Liver (tissue), 9 donors: Measurements from ENCODE around the gene BHLHA15. TPM values are rescaled to one million over a fixed set of nuclear protein-coding genes. Genes with fewer than 3 reads are reported as not detected.

ENCODE experiments used
- DNase-seq: peaks from one replicate; pipeline ENCODE4 v3.0.0-alpha.2; 2017; ENCODE audit warnings: low spot score
- H3K27ac ChIP-seq, 2 donors: one replicate each; pipeline ENCODE4 v1.7.0; 2013; ENCODE audit warnings: inconsistent platforms in 2 of 2, low read length in 2 of 2, control low read depth in 1 of 2, low read depth in 1 of 2, mild to moderate bottlenecking in 1 of 2
- H3K27me3 ChIP-seq, 4 donors: one replicate each; pipeline versions ENCODE4 v1.6.1 to v1.7.0; 2013; ENCODE audit warnings: low read length in 3 of 4, inconsistent platforms in 1 of 4, mild to moderate bottlenecking in 1 of 4, moderate library complexity in 1 of 4; ENCODE audit not compliant: control insufficient read depth in 4 of 4, insufficient read depth in 4 of 4
- H3K36me3 ChIP-seq, 4 donors: one replicate each; pipeline versions ENCODE4 v1.6.1 to v1.7.0; 2013; ENCODE audit warnings: low read length in 3 of 4, mild to moderate bottlenecking in 3 of 4, low read depth in 1 of 4, moderate library complexity in 1 of 4; ENCODE audit not compliant: control insufficient read depth in 4 of 4, insufficient read depth in 3 of 4
- H3K4me1 ChIP-seq, 4 donors: one replicate each; pipeline versions ENCODE4 v1.6.1 to v1.7.0; 2013; ENCODE audit warnings: low read length in 3 of 4, mild to moderate bottlenecking in 3 of 4, moderate library complexity in 1 of 4; ENCODE audit not compliant: control insufficient read depth in 4 of 4, insufficient read depth in 4 of 4
- H3K4me3 ChIP-seq, 3 donors: one replicate each; pipeline versions ENCODE4 v1.6.1 to v1.7.0; 2013; ENCODE audit warnings: low read length in 3 of 3, control low read depth in 1 of 3, low read depth in 1 of 3, mild to moderate bottlenecking in 1 of 3
- H3K9ac ChIP-seq, 2 donors: one replicate each; pipeline ENCODE4 v1.7.0; 2013; ENCODE audit warnings: low read length in 2 of 2, mild to moderate bottlenecking in 2 of 2, moderate library complexity in 2 of 2, control low read depth in 1 of 2, low read depth in 1 of 2
- H3K9me3 ChIP-seq, 4 donors: one replicate each; pipeline versions ENCODE4 v1.6.1 to v1.7.0; 2013; ENCODE audit warnings: low read length in 3 of 4; ENCODE audit not compliant: control insufficient read depth in 4 of 4
- CTCF ChIP-seq: fragments of 150-350 bp; IDR thresholded peaks from 2 replicates; pipeline ENCODE4 v1.5.1; 2017; ENCODE audit warnings: improper control_type of control experiment, low read depth, low read length; ENCODE audit not compliant: missing input control
- EGR1 ChIP-seq, 2 donors: IDR thresholded peaks; 2 replicates each; pipeline ENCODE4 v1.6.1; 2016 to 2018; ENCODE audit warnings: antibody characterized with exemption in 2 of 2, low read depth in 2 of 2
- FOXA1 ChIP-seq: IDR thresholded peaks from 2 replicates; pipeline ENCODE4 v1.6.1; 2016; ENCODE audit warnings: antibody characterized with exemption
- HNF4A ChIP-seq, 2 donors: conservative IDR thresholded peaks; 2 replicates each; pipeline ENCODE4 v1.6.1; 2016; ENCODE audit warnings: antibody characterized with exemption in 2 of 2, mild to moderate bottlenecking in 2 of 2
- HNF4G ChIP-seq: IDR thresholded peaks from 2 replicates; pipeline ENCODE4 v1.6.1; 2016; ENCODE audit warnings: antibody characterized with exemption
- JUND ChIP-seq, 2 donors: IDR thresholded peaks; 2 replicates each; pipeline ENCODE4 v1.6.1; 2016; ENCODE audit warnings: antibody characterized with exemption in 2 of 2
- NR2F2 ChIP-seq: IDR thresholded peaks from 2 replicates; pipeline ENCODE4 v1.6.1; 2016; ENCODE audit warnings: antibody characterized with exemption
- RAD21 ChIP-seq, 2 donors: IDR thresholded peaks; 2 replicates each; pipeline ENCODE4 v1.6.1; 2016; ENCODE audit warnings: antibody characterized with exemption in 2 of 2, mild to moderate bottlenecking in 2 of 2
- REST ChIP-seq: IDR thresholded peaks from 2 replicates; pipeline ENCODE4 v1.6.1; 2016; ENCODE audit warnings: antibody characterized with exemption, mild to moderate bottlenecking
- RXRA ChIP-seq, 2 donors: IDR thresholded peaks; 2 replicates each; pipeline ENCODE4 v1.6.1; 2017 to 2018; ENCODE audit warnings: antibody characterized with exemption in 2 of 2, mild to moderate bottlenecking in 1 of 2
- SP1 ChIP-seq: IDR thresholded peaks from 2 replicates; pipeline ENCODE4 v1.6.1; 2018; ENCODE audit warnings: antibody characterized with exemption, mild to moderate bottlenecking
- TAF1 ChIP-seq: conservative IDR thresholded peaks from 2 replicates; pipeline ENCODE4 v1.6.1; 2016; ENCODE audit warnings: antibody characterized with exemption, mild to moderate bottlenecking
- YY1 ChIP-seq: IDR thresholded peaks from 2 replicates; pipeline ENCODE4 v1.6.1; 2016; ENCODE audit warnings: antibody characterized with exemption, mild to moderate bottlenecking
- WGBS: extraction: QIAGEN DNeasy Blood & Tissue Kit; methylation state at CpG from one replicate; pipeline ENCODE4 v1.1.7; 2013; 5-methylcytosine and 5-hydroxymethylcytosine counted together
- polyA plus RNA-seq, 2 donors: library from polyadenylated mRNA; stranded (reverse) in 1 of 2; unstranded in 1 of 2; fragments of 200-250 nt in 1 of 2; fragments of >200 nt in 1 of 2; fragmentation: Nextera tagmentation in 1 of 2; extraction: Ambion mirVana in 1 of 2; gene quantifications; one replicate each; pipeline versions ENCODE4 v1.2.1 to v1.2.3, GENCODE V29; 2013 to 2015
- total RNA-seq, 2 donors: library from RNA; depleted of rRNA; stranded (reverse); fragments of >200 nt; gene quantifications; one replicate each; pipeline ENCODE4 v1.2.3, GENCODE V29; 2014
- TF ChIP-seq, protein P1 (sequence below): IDR thresholded peaks from 2 replicates; pipeline ENCODE4 v1.6.1; 2016; ENCODE audit warnings: antibody characterized with exemption
- donor health status: healthy.
- donor health status: healthy.
- donor health status: healthy.
- donor health status: healthy.
- donor health status: healthy.

Gene BHLHA15
- total and polyA plus RNA-seq, 4 donors = 1.0 to 28.9 (median 7.6) TPM

- Histone ChIP-seq H3K27ac (no peak overlapping the region), H3K36me3 (peaks cover 0 to 23% (median 4%) of the 10 kb centered on the region in 4 donors), H3K27me3 (no peaks in the 10 kb centered on the region), H3K4me3 (no peak overlapping the region), H3K9ac (no peak overlapping the region), H3K9me3 (no peaks in the 10 kb centered on the region), H3K4me1 (no peaks in the 10 kb centered on the region)
- WGBS = 96% methylated on average over 16 of the region's 16 CpGs
- TF ChIP-seq RAD21 (IDR thresholded peaks at IDR 0.05) (no peak), CTCF (no peak), YY1 (no peak), EGR1 (IDR thresholded peaks at IDR 0.05; ENCODE audit: low read depth in 2 of 2) (no peak), RXRA (IDR thresholded peaks at IDR 0.05) (no peak), TAF1 (no peak), REST (no peak), JUND (IDR thresholded peaks at IDR 0.05) (no peak), HNF4A (conservative IDR thresholded peaks at IDR 0.05) (no peak), FOXA1 (no peak), NR2F2 (no peak), HNF4G (no peak), SP1 (no peak)
- TF ChIP-seq, protein P1, sequence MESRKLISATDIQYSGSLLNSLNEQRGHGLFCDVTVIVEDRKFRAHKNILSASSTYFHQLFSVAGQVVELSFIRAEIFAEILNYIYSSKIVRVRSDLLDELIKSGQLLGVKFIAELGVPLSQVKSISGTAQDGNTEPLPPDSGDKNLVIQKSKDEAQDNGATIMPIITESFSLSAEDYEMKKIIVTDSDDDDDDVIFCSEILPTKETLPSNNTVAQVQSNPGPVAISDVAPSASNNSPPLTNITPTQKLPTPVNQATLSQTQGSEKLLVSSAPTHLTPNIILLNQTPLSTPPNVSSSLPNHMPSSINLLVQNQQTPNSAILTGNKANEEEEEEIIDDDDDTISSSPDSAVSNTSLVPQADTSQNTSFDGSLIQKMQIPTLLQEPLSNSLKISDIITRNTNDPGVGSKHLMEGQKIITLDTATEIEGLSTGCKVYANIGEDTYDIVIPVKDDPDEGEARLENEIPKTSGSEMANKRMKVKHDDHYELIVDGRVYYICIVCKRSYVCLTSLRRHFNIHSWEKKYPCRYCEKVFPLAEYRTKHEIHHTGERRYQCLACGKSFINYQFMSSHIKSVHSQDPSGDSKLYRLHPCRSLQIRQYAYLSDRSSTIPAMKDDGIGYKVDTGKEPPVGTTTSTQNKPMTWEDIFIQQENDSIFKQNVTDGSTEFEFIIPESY = no peak
- no peak for DNase-seq
These were observed 17.6 kb downstream of the BHLHA15 start for GRCh38 chr7:98228801-98229200.

DNA sequence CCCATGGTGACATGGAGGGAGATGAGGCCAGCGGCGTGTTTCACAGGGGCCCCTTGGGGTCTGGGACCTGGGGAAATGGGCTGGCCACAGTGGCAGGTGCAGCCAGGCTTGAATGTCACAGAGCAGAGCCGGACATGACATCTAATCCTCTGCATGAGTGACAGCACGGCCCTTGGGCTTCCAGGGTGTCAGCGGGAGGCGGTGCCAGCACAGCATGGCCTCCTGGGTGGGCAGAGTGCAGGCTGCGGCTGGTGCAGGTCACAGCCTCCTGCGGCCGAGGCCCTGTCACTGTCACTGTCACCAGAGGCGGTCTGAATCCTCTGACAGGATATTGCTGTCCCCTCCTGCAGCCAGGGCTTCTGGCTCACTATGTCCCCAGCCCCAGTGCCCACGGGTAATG is 18.2 kb downstream of the BHLHA15 start:
- no peak for DNase-seq
- no peak overlapping the region for H3K4me3 ChIP-seq
- no peaks in the 10 kb centered on the region for H3K9me3 ChIP-seq
- peaks cover 0 to 24% (median 4%) of the 10 kb centered on the region in 4 donors for H3K36me3 ChIP-seq
- no peak for TF ChIP-seq FOXA1
- no peak overlapping the region for H3K9ac ChIP-seq
- no peak overlapping the region for H3K27ac ChIP-seq
- H3K27me3 ChIP-seq = no peaks in the 10 kb centered on the region
- 94% methylated on average over 11 of the region's 11 CpGs for WGBS
- no peaks in the 10 kb centered on the region for H3K4me1 ChIP-seq
